B cell (primary cell): ENCODE results near the gene PDE6B. TPM values are rescaled to one million over a fixed set of nuclear protein-coding genes. Genes with fewer than 3 reads are reported as not detected.

ENCODE experiments used
- ATAC-seq: fragments of 200-7000 bp; cut with Tn5 transposase; one replicate; pipeline ENCODE4 v1.10.0; 2021; ENCODE audit warnings: low read depth, mild to moderate bottlenecking, moderate number of reproducible peaks, moderate library complexity
- CTCF ChIA-PET: fragments of 350-600 bp; sonication (Branson Sonifier 250); formaldehyde crosslinking; loops from one replicate; lab custom pipeline; 2021; ENCODE audit warnings: antibody characterized with exemption, inconsistent platforms; lab: Charles Lee
- POLR2A ChIA-PET: fragments of 350-600 bp; sonication (Branson Sonifier 250); formaldehyde crosslinking; loops from one replicate; lab custom pipeline; 2021; ENCODE audit warnings: antibody characterized with exemption; lab: Charles Lee
- DNase-seq: peaks from one replicate; pipeline ENCODE4 v3.0.0; 2013
- H2AFZ ChIP-seq: 2 replicates; pipeline ENCODE4 v1.6.1; 2012; ENCODE audit warnings: mild to moderate bottlenecking, low read depth, low read length; ENCODE audit not compliant: insufficient read depth, poor library complexity, severe bottlenecking
- H3K27ac ChIP-seq, 2 donors: 1 replicate in 1 of 2; 2 replicates in 1 of 2; pipeline ENCODE4 v1.5.1; 2012 to 2013; ENCODE audit warnings: low read length in 2 of 2, mild to moderate bottlenecking in 2 of 2, moderate library complexity in 1 of 2
- H3K27me3 ChIP-seq, 4 experiments: fragments of 200-600 bp in 1 of 4; sonication (generic) in 1 of 4; replicated peaks in 1 of 4; 1 replicate in 2 of 4; 2 replicates in 2 of 4; pipeline versions ENCODE4 v1.6.1 to v1.7.0; 2013 to 2016; ENCODE audit warnings: low read length in 3 of 4, mild to moderate bottlenecking in 2 of 4, mixed read lengths in 1 of 4, moderate library complexity in 1 of 4; ENCODE audit not compliant: insufficient read depth in 4 of 4, control insufficient read depth in 3 of 4; ENCODE audit errors: control extremely low read depth in 1 of 4
- H3K36me3 ChIP-seq, 2 experiments: replicated peaks in 1 of 2; 1 replicate in 1 of 2; 2 replicates in 1 of 2; pipeline versions ENCODE4 v1.6.1 to v1.7.1; 2013; ENCODE audit warnings: low read length in 1 of 2; ENCODE audit not compliant: insufficient read depth in 2 of 2, control insufficient read depth in 1 of 2; ENCODE audit errors: control extremely low read depth in 1 of 2, extremely low read depth in 1 of 2
- H3K4me1 ChIP-seq, 2 donors: fragments of 200-600 bp in 1 of 2; sonication (generic) in 1 of 2; 1 replicate in 1 of 2; 2 replicates in 1 of 2; pipeline versions ENCODE4 v1.5.1 to v1.6.1; 2013 to 2017; ENCODE audit warnings: low read length in 2 of 2; ENCODE audit not compliant: control insufficient read depth in 2 of 2, insufficient read depth in 2 of 2
- H3K4me2 ChIP-seq: replicated peaks from 2 replicates; pipeline ENCODE3; 2012; ENCODE audit warnings: mild to moderate bottlenecking, low read depth, low read length; ENCODE audit not compliant: poor library complexity, severe bottlenecking
- H3K4me3 ChIP-seq, 5 experiments: fragments of 200-600 bp in 1 of 5; sonication (generic) in 1 of 5; 1 replicate in 3 of 5; 2 replicates in 2 of 5; pipeline versions ENCODE4 v1.5.1 to v1.7.0; 2011 to 2016; ENCODE audit warnings: low read length in 4 of 5, mild to moderate bottlenecking in 4 of 5, low read depth in 2 of 5, control low read depth in 1 of 5, moderate library complexity in 1 of 5; ENCODE audit not compliant: insufficient read depth in 1 of 5; ENCODE audit errors: control extremely low read depth in 1 of 5, extremely low read depth in 1 of 5
- H3K79me2 ChIP-seq: fragments of 200-600 bp; sonication (generic); one replicate; pipeline ENCODE4 v1.6.0; 2016; ENCODE audit warnings: low read length; ENCODE audit not compliant: control insufficient read depth, insufficient read depth
- H3K9ac ChIP-seq: fragments of 200-600 bp; sonication (generic); 2 replicates; pipeline ENCODE4 v1.6.1; 2017; ENCODE audit warnings: mild to moderate bottlenecking, low read length, moderate library complexity
- H3K9me3 ChIP-seq, 3 donors: one replicate each; pipeline versions ENCODE4 v1.6.1 to v1.7.1; 2013; ENCODE audit warnings: low read length in 2 of 3; ENCODE audit not compliant: control insufficient read depth in 2 of 3, insufficient read depth in 1 of 3; ENCODE audit errors: control extremely low read depth in 1 of 3
- H4K20me1 ChIP-seq: 2 replicates; pipeline ENCODE4 v1.6.0; 2012; ENCODE audit warnings: mild to moderate bottlenecking, low read length; ENCODE audit not compliant: insufficient read depth, control insufficient read depth, poor library complexity, severe bottlenecking
- H3K27ac Mint-ChIP-seq: one replicate; pipeline ENCODE4 v1.8.0; 2021; ENCODE audit warnings: mixed read lengths
- H3K27me3 Mint-ChIP-seq: one replicate; pipeline ENCODE4 v1.8.0; 2021; ENCODE audit warnings: mixed read lengths
- H3K4me1 Mint-ChIP-seq: one replicate; pipeline ENCODE4 v1.8.0; 2021; ENCODE audit warnings: mixed read lengths
- H3K4me3 Mint-ChIP-seq: one replicate; pipeline ENCODE4 v1.8.0; 2021; ENCODE audit warnings: mixed read lengths
- H3K9me3 Mint-ChIP-seq: one replicate; pipeline ENCODE4 v1.8.0; 2022; ENCODE audit warnings: mixed read lengths; ENCODE audit not compliant: insufficient read depth
- CTCF ChIP-seq: fragments of 200-600 bp; IDR thresholded peaks from one replicate; pipeline ENCODE4 v1.8.0; 2022; ENCODE audit warnings: antibody characterized with exemption, mild to moderate bottlenecking
- EZH2 ChIP-seq: IDR thresholded peaks from 2 replicates; pipeline ENCODE4 v1.6.1; 2012; ENCODE audit warnings: borderline replicate concordance, low read depth, mild to moderate bottlenecking, moderate library complexity, low read length; ENCODE audit not compliant: insufficient read depth, poor library complexity, severe bottlenecking
- WGBS: methylation state at CpG from one replicate; pipeline ENCODE4 v1.1.5; 2013; ENCODE audit warnings: missing lambda C conversion rate; ENCODE audit not compliant: insufficient coverage; 5-methylcytosine and 5-hydroxymethylcytosine counted together
- intact Hi-C: fragments of 100-400 bp; cut with micrococcal nuclease; formaldehyde crosslinking; loops from one replicate; pipeline ENCODE4 v1.10.0; 2022
- polyA plus RNA-seq: library from polyadenylated mRNA; depleted of rRNA; stranded (reverse); fragments of >200 nt; gene quantifications from 2 replicates; pipeline ENCODE4 v1.2.3, GENCODE V29; 2012
- total RNA-seq, 2 donors: library from RNA; stranded (reverse); fragments of 120-200 nt in 1 of 2; gene quantifications; 1 replicate in 1 of 2; 2 replicates in 1 of 2; pipeline versions ENCODE4 v1.2.3 to v1.2.4, GENCODE V29; 2013 to 2022

Gene PDE6B
- total and polyA plus RNA-seq, 2 donors (not counting 1 experiment from before 2014, with no cell fraction given): 20.0 to 25.2 TPM

- Histone ChIP-seq H2AFZ (no peak overlapping the region), H3K9ac (no peak overlapping the region), H3K4me3 (no peak overlapping the region), H4K20me1 (no peaks in the 10 kb centered on the region), H3K36me3 (no peaks in the 10 kb centered on the region), H3K4me2 (no peak overlapping the region), H3K27me3 (peaks cover 0 to 5% (median 3%) of the 10 kb centered on the region in 4 experiments), H3K27ac (no peak overlapping the region), H3K79me2 (no peaks in the 10 kb centered on the region), H3K4me1 (no peaks in the 10 kb centered on the region), H3K9me3 (peaks cover 0 to 30% (median 0%) of the 10 kb centered on the region in 3 donors)
- WGBS: 78% methylated on average over 8 of the region's 11 CpGs
- CTCF ChIA-PET: no interaction called here
- H3K9me3 Mint-ChIP-seq: no peaks in the 10 kb centered on the region
- no peak for ATAC-seq
- no peak overlapping the region for H3K4me3 Mint-ChIP-seq
- DNase-seq: no peak
- intact Hi-C loops: no loop called here
- H3K27me3 Mint-ChIP-seq: peaks cover 19% of the 10 kb centered on the region
- peaks cover 5% of the 10 kb centered on the region for H3K4me1 Mint-ChIP-seq
- POLR2A ChIA-PET: no interaction called here
- H3K27ac Mint-ChIP-seq: no peak overlapping the region
- TF ChIP-seq CTCF (no peak), EZH2 (no peak)
Measured at GRCh38 chr4:600850-601515, 24.4 kb upstream of the PDE6B start.
